Sigmoid colon (tissue), 7 donors: ENCODE results near the gene TLR6. TPM values are rescaled to one million over a fixed set of nuclear protein-coding genes. Genes with fewer than 3 reads are reported as not detected.

Experiments
- DNase-seq: peaks from one replicate; pipeline ENCODE4 v3.0.0-alpha.2; 2019
- H3K27ac ChIP-seq, 4 donors: fragments of 200-600 bp; sonication (generic); one replicate each; pipeline ENCODE4 v1.5.1; 2016 to 2019; ENCODE audit warnings: mild to moderate bottlenecking in 1 of 4
- H3K27me3 ChIP-seq, 3 donors: fragments of 200-600 bp; sonication (generic); one replicate each; pipeline ENCODE4 v1.5.1; 2019; ENCODE audit warnings: mild to moderate bottlenecking in 1 of 3
- H3K36me3 ChIP-seq, 4 donors: fragments of 200-600 bp; sonication (generic); one replicate each; pipeline ENCODE4 v1.5.1; 2016 to 2019
- H3K4me1 ChIP-seq, 4 donors: fragments of 200-600 bp; sonication (generic); one replicate each; pipeline ENCODE4 v1.5.1; 2017 to 2019
- H3K4me3 ChIP-seq, 4 donors: fragments of 200-600 bp; sonication (generic); one replicate each; pipeline ENCODE4 v1.5.1; 2017 to 2019; ENCODE audit warnings: mild to moderate bottlenecking in 2 of 4, moderate library complexity in 1 of 4
- H3K9me3 ChIP-seq, 4 donors: fragments of 200-600 bp in 3 of 4; sonication (generic) in 3 of 4; one replicate each; pipeline versions ENCODE4 v1.5.1 to v1.6.1; 2013 to 2019
- CTCF ChIP-seq, 4 experiments: fragments of 450-650 bp in 3 of 4; fragments of 200-600 bp in 1 of 4; IDR thresholded peaks; one replicate each; pipeline ENCODE4 v1.5.1; 2016 to 2019; ENCODE audit warnings: antibody characterized with exemption in 4 of 4, mild to moderate bottlenecking in 3 of 4, moderate library complexity in 2 of 4
- EP300 ChIP-seq, 4 donors: sonication (generic); formaldehyde crosslinking; IDR thresholded peaks; one replicate each; pipeline ENCODE4 v1.6.1; 2017; ENCODE audit warnings: antibody characterized with exemption in 4 of 4
- POLR2A ChIP-seq, 2 donors: fragments of 450-650 bp; IDR thresholded peaks; one replicate each; pipeline ENCODE4 v1.6.1; 2016; ENCODE audit warnings: antibody characterized with exemption in 2 of 2, mild to moderate bottlenecking in 2 of 2, moderate library complexity in 2 of 2
- POLR2AphosphoS5 ChIP-seq, 4 donors: sonication (generic); formaldehyde crosslinking; IDR thresholded peaks; one replicate each; pipeline ENCODE4 v1.6.1; 2017; ENCODE audit warnings: antibody characterized with exemption in 4 of 4
- WGBS, 2 donors: extraction: QIAGEN DNeasy Blood & Tissue Kit; methylation state at CpG; one replicate each; pipeline ENCODE4 v1.1.7; 2013; 5-methylcytosine and 5-hydroxymethylcytosine counted together
- intact Hi-C: fragments of 100-400 bp; cut with DNase I; formaldehyde crosslinking; loops from one replicate; pipeline ENCODE4 v1.15.1; 2023
- polyA plus RNA-seq, 3 donors: library from polyadenylated mRNA; stranded (reverse); fragments of 200-250 nt; gene quantifications; one replicate each; pipeline ENCODE4 v1.2.3, GENCODE V29; 2013
- small RNA-seq, 3 donors: library from RNA; depleted of rRNA; stranded (forward); fragments of <200 nt; gene quantifications; one replicate each; pipeline ENCODE3, GENCODE V24; 2016
- total RNA-seq, 4 donors: library from RNA; depleted of rRNA; stranded (reverse); fragments of >200 nt; gene quantifications; one replicate each; pipeline ENCODE4 v1.1.0, GENCODE V29; 2016
- donor health status: healthy with polysubstance abuse.
- donor health status: Bipolar disorder and iron deficiency.
- donor health status: healthy.

TLR6 gene
- total and polyA plus RNA-seq, 7 donors = 0.60 to 4.1 (median 2.5) TPM

DNA sequence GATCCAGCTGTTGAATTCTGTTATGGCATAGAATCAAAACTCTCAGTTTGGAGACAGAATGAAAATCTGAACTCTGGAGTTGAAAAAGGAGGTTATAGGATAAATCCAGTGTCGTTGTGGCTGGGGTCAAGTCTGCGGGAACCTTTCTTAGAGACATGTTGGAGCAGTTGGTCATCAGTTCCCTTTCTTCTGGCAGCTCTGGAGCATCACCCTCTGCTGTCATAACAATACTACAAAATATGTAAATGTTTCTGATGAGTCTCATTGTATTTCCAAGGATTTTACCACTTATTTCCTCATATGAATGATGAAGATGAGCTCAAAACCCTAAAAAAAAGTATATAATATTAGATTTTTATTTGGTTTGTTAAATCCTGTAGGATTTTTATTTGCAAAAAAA lies 81.3 kb downstream of the TLR6 start:
- intact Hi-C loops = no loop called here
- DNase-seq = no peak
- H3K4me3 ChIP-seq = no peak overlapping the region
- H3K9me3 ChIP-seq = no peaks in the 10 kb centered on the region
- no peaks in the 10 kb centered on the region for H3K27me3 ChIP-seq
- H3K4me1 ChIP-seq = no peaks in the 10 kb centered on the region
- H3K36me3 ChIP-seq = no peaks in the 10 kb centered on the region
- no peak for TF ChIP-seq POLR2AphosphoS5 (IDR thresholded peaks at IDR 0.05)
- TF ChIP-seq EP300 (IDR thresholded peaks at IDR 0.05) = no peak
- TF ChIP-seq CTCF (IDR thresholded peaks at IDR 0.05) = no peak
- TF ChIP-seq POLR2A (IDR thresholded peaks at IDR 0.05) = no peak
- 85 to 91% methylated on average over 2 of the region's 2 CpGs for WGBS, 2 donors
- no peak overlapping the region for H3K27ac ChIP-seq

- TF ChIP-seq CTCF (IDR thresholded peaks at IDR 0.05) = no peak
- TF ChIP-seq EP300 (IDR thresholded peaks at IDR 0.05) = no peak
- no peak for TF ChIP-seq POLR2AphosphoS5 (IDR thresholded peaks at IDR 0.05)
- no peak for TF ChIP-seq POLR2A (IDR thresholded peaks at IDR 0.05)
- 47 to 82% methylated on average over 8 of the region's 8 CpGs for WGBS, 2 donors
- DNase-seq = no peak
- intact Hi-C loops = no loop called here
- Histone ChIP-seq H3K27me3 (no peaks in the 10 kb centered on the region), H3K4me3 (no peak overlapping the region), H3K9me3 (no peaks in the 10 kb centered on the region), H3K4me1 (peaks cover 0 to 7% (median 0%) of the 10 kb centered on the region in 4 donors), H3K36me3 (no peaks in the 10 kb centered on the region), H3K27ac (no peak overlapping the region)
Observed at GRCh38 chr4:38774181-38774955, 82.2 kb downstream of the TLR6 start.

Small RNAs within 50 kb of the gene (small RNA-seq; reads per million reads assigned to genes)
- 36.8 to 65.4 (median 49.3) reads per million in 3 donors for gene MIR574

Other genes with a start within 250 kb of the TLR6 start
- 10 to 100 TPM; 29.2 to 43.5 (median 38.0) TPM for gene KLF3, start 192.6 kb downstream of the TLR6 start, total RNA-seq
- 10 to 100 TPM; 38.6 to 64.0 (median 48.6) TPM for gene KLF3, start 192.6 kb downstream of the TLR6 start, polyA plus RNA-seq
- under 1 TPM in 3 of 4 donors, not detected in 1; under 0.01 to 0.27 (median 0.16) TPM for gene TLR10, start 73.8 kb downstream of the TLR6 start, total RNA-seq
- 1 to 10 TPM in 1 of 3 donors, under 1 TPM in 1, not detected in 1; under 0.01 to 6.8 TPM for gene TLR10, start 73.8 kb downstream of the TLR6 start, polyA plus RNA-seq
- 10 to 100 TPM in 3 of 4 donors, 1 to 10 TPM in 1; 8.7 to 15.7 (median 13.0) TPM for gene TLR1, start 52.0 kb downstream of the TLR6 start, total RNA-seq
- gene TLR1, start 52.0 kb downstream of the TLR6 start, polyA plus RNA-seq = 1 to 10 TPM; 1.8 to 6.5 (median 2.8) TPM
- 100 to 1,000 TPM; 120 to 189 (median 134) TPM for gene FAM114A1, start 11.0 kb upstream of the TLR6 start, total RNA-seq
- gene FAM114A1, start 11.0 kb upstream of the TLR6 start, polyA plus RNA-seq = 10 to 100 TPM; 24.7 to 49.5 (median 46.2) TPM
- under 1 TPM in 1 of 4 donors, not detected in 3; 0.66 TPM for gene TMEM156, start 175.6 kb upstream of the TLR6 start, total RNA-seq
- 1 to 10 TPM in 2 of 3 donors, not detected in 1; 6.5 to 9.1 TPM for gene TMEM156, start 175.6 kb upstream of the TLR6 start, polyA plus RNA-seq
- 100 to 1,000 TPM in 3 of 4 donors, 10 to 100 TPM in 1; 88.5 to 179 (median 161) TPM for gene KLHL5, start 205.4 kb upstream of the TLR6 start, total RNA-seq
- gene KLHL5, start 205.4 kb upstream of the TLR6 start, polyA plus RNA-seq = 10 to 100 TPM in 1 of 3 donors, 1 to 10 TPM in 2; 5.8 to 15.2 (median 6.6) TPM